Tibial nerve (tissue), 4 donors: ENCODE data around the gene CDH12. TPM values are rescaled to one million over a fixed set of nuclear protein-coding genes. Genes with fewer than 3 reads are reported as not detected.
"Not testable (repeated sequence)": the region's sequence is repeated elsewhere in the genome, so short reads cannot be mapped to it uniquely, and the experiment has no call there.

Experiments used
- DNase-seq, 2 donors: peaks; one replicate each; pipeline ENCODE4 v3.0.0-alpha.2; 2019; ENCODE audit warnings: low spot score in 2 of 2
- H3K27ac ChIP-seq, 4 donors: fragments of 200-600 bp; sonication (generic) in 3 of 4; one replicate each; pipeline ENCODE4 v1.5.1; 2017 to 2019; ENCODE audit warnings: mild to moderate bottlenecking in 1 of 4
- H3K27me3 ChIP-seq, 2 donors: fragments of 200-600 bp; sonication (generic) in 1 of 2; one replicate each; pipeline versions ENCODE4 v1.5.1 to v1.6.0; 2017 to 2019
- H3K36me3 ChIP-seq, 3 donors: fragments of 200-600 bp; sonication (generic); one replicate each; pipeline ENCODE4 v1.5.1; 2018 to 2019
- H3K4me1 ChIP-seq, 4 donors: fragments of 200-600 bp; sonication (generic) in 3 of 4; one replicate each; pipeline ENCODE4 v1.5.1; 2017 to 2019
- H3K4me3 ChIP-seq, 4 donors: fragments of 200-600 bp; sonication (generic) in 3 of 4; one replicate each; pipeline ENCODE4 v1.5.1; 2017 to 2019; ENCODE audit warnings: mild to moderate bottlenecking in 1 of 4, moderate library complexity in 1 of 4
- H3K9me3 ChIP-seq, 4 donors: fragments of 200-600 bp; sonication (generic) in 3 of 4; one replicate each; pipeline ENCODE4 v1.5.1; 2017 to 2019
- EP300 ChIP-seq, 2 donors: sonication (generic); formaldehyde crosslinking; IDR thresholded peaks; one replicate each; pipeline ENCODE4 v1.6.1; 2017; ENCODE audit warnings: antibody characterized with exemption in 2 of 2, mild to moderate bottlenecking in 1 of 2
- POLR2A ChIP-seq, 2 donors: fragments of 450-650 bp; IDR thresholded peaks; one replicate each; pipeline ENCODE4 v1.6.1; 2017; ENCODE audit warnings: antibody characterized with exemption in 2 of 2, mild to moderate bottlenecking in 2 of 2, moderate library complexity in 2 of 2
- WGBS, 2 donors: methylation state at CpG; one replicate each; pipeline ENCODE4 v1.1.5; 2018; 5-methylcytosine and 5-hydroxymethylcytosine counted together
- total RNA-seq, 4 donors: library from RNA; depleted of rRNA; stranded (reverse); fragments of >200 nt; gene quantifications; one replicate each; pipeline ENCODE4 v1.1.0, GENCODE V29; 2016
- TF ChIP-seq, protein P1 (sequence below), 5 experiments: fragments of 200-600 bp in 3 of 5; fragments of 450-650 bp in 2 of 5; sonication (generic) in 3 of 5; IDR thresholded peaks; one replicate each; pipeline ENCODE4 v1.5.1; 2016 to 2019; ENCODE audit warnings: antibody characterized with exemption in 5 of 5, mild to moderate bottlenecking in 3 of 5, moderate library complexity in 2 of 5

CDH12 gene
- total RNA-seq, 4 donors from 2014 or later, result 0.30 TPM; not detected in 3

DNA sequence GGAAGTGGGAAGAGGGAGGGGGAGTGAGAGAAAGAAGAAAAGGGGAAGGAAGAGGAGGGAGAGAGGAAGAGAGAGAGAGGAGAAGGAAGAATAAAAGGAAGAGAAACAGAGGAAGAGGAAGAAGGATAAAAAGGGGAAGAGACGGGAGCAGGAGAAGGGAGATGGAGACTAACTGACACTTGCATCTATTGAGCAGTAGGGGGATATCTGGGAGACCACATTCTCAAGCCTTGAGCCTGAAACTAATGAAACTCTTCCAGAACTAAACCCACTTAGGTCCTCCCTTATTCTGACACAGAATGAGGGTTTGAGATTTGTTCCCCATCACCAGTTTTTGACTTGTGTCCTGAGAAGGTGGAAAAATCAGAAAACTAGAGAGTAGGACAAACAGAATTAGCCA, 533.3 kb downstream of the CDH12 start:
- H3K36me3 ChIP-seq, result no peaks in the 10 kb centered on the region
- H3K4me3 ChIP-seq, result no peak overlapping the region
- no peak for DNase-seq
- WGBS, 2 donors, result 25 to 36% methylated on average over 1 of the region's 1 CpG
- H3K27ac ChIP-seq, result no peak overlapping the region
- no peaks in the 10 kb centered on the region for H3K27me3 ChIP-seq
- H3K4me1 ChIP-seq, result no peaks in the 10 kb centered on the region
- H3K9me3 ChIP-seq, result no peaks in the 10 kb centered on the region
- TF ChIP-seq EP300 (IDR thresholded peaks at IDR 0.05) (no peak), POLR2A (IDR thresholded peaks at IDR 0.05) (no peak)
- TF ChIP-seq, protein P1, sequence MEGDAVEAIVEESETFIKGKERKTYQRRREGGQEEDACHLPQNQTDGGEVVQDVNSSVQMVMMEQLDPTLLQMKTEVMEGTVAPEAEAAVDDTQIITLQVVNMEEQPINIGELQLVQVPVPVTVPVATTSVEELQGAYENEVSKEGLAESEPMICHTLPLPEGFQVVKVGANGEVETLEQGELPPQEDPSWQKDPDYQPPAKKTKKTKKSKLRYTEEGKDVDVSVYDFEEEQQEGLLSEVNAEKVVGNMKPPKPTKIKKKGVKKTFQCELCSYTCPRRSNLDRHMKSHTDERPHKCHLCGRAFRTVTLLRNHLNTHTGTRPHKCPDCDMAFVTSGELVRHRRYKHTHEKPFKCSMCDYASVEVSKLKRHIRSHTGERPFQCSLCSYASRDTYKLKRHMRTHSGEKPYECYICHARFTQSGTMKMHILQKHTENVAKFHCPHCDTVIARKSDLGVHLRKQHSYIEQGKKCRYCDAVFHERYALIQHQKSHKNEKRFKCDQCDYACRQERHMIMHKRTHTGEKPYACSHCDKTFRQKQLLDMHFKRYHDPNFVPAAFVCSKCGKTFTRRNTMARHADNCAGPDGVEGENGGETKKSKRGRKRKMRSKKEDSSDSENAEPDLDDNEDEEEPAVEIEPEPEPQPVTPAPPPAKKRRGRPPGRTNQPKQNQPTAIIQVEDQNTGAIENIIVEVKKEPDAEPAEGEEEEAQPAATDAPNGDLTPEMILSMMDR (IDR thresholded peaks at IDR 0.05), result no peak

DNA sequence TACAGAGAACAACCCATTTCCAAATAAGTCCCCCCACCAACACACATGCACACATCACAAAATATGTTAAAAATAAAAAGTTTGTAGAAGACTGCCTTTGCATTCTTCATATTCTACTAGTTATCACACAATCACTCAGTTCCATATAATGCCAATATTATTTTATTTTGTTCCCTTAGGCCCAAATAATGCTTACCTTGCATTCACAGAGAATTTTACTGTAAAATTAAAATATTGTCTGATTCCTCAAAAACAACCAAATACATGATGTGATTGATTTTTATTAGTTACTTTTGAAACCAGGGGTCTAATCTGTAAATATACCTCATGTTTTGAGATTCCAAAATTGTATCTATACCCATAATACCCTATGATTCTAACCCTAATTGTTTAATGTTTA, 536.9 kb downstream of the CDH12 start:
- H3K27me3 ChIP-seq, result no peaks in the 10 kb centered on the region
- no peak for TF ChIP-seq EP300 (IDR thresholded peaks at IDR 0.05)
- no peak for TF ChIP-seq POLR2A (IDR thresholded peaks at IDR 0.05)
- TF ChIP-seq, protein P1 (IDR thresholded peaks at IDR 0.05), result no peak
- H3K27ac ChIP-seq, result no peak overlapping the region
- no peaks in the 10 kb centered on the region for H3K36me3 ChIP-seq
- H3K4me1 ChIP-seq, result no peaks in the 10 kb centered on the region
- H3K9me3 ChIP-seq, result no peaks in the 10 kb centered on the region
- DNase-seq, result no peak
- no peak overlapping the region for H3K4me3 ChIP-seq

DNA sequence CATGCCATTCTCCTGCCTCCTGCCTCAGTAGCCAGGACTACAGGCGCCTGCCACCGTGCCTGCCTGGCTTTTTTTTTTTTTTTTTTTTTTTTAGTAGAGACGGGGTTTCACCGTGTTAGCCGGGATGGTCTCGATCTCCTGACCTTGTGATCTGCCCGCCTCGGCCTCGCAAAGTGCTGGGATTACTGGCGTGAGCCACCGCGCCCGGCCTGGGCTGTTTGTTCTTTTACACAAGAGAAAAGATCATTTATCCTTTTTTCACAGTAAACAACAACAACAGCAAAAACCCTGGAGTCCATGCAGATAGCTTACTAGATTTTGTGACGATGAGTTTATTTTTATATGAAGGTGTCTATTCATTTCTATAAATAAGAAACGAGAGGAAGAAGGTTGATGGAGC, 538.1 kb downstream of the CDH12 start:
- not testable (repeated sequence) for H3K27me3 ChIP-seq, H3K9me3 ChIP-seq, H3K4me1 ChIP-seq, DNase-seq, H3K36me3 ChIP-seq, H3K27ac ChIP-seq, H3K4me3 ChIP-seq
- 93 to 95% methylated on average over 13 to 15 of the region's 15 CpGs for WGBS, 2 donors

DNA sequence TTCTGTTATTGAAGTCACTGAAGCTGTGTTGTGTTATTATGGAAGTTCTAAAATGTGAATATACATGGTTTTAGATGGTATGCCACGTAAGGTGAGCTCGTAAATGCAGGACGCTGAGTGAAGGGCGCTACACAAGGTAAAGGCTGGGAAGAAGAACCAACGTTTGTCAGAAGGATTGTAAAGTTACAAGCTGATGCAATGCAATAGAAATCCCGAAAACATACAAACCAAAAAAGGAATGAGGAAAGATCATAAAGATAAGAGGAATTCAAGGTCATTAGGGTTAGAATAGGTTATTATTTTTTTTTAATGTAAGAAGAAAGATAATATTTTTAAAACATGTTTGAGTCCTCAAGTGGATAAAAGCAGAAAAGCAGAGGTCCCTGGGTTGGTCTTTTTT, 538.6 kb downstream of the CDH12 start:
- H3K9me3 ChIP-seq, result no peaks in the 10 kb centered on the region
- H3K4me3 ChIP-seq, result no peak overlapping the region
- no peak overlapping the region for H3K27ac ChIP-seq
- TF ChIP-seq, protein P1 (IDR thresholded peaks at IDR 0.05), result no peak
- no peak for TF ChIP-seq EP300 (IDR thresholded peaks at IDR 0.05)
- DNase-seq, result no peak
- H3K4me1 ChIP-seq, result no peaks in the 10 kb centered on the region
- H3K36me3 ChIP-seq, result no peaks in the 10 kb centered on the region
- H3K27me3 ChIP-seq, result no peaks in the 10 kb centered on the region
- WGBS, 2 donors, result 85 to 88% methylated on average over 6 of the region's 6 CpGs

DNA sequence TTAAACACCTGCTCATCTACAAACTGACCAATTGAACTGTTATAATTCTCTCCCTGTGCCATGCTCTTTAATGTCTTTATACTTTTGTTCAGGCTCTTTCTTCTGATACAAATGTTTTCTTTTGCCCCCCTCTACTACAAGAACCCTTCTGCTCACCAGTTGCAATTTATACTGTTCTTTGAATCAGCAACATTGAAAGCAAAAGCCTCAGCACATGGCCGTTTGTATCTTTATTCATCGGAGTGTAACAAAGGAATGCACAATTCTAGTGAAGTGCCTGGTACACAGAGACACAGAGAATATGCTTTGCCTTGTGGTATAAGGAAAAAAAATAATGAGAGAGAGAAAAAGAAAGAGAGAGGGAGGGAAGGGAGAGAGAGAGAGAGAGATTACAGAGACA, 547.1 kb downstream of the CDH12 start:
- no peaks in the 10 kb centered on the region for H3K27me3 ChIP-seq
- TF ChIP-seq, protein P1 (IDR thresholded peaks at IDR 0.05), result no peak
- TF ChIP-seq POLR2A (IDR thresholded peaks at IDR 0.05) (no peak), EP300 (IDR thresholded peaks at IDR 0.05) (no peak)
- no peaks in the 10 kb centered on the region for H3K9me3 ChIP-seq
- 55 to 61% methylated on average over 2 of the region's 2 CpGs for WGBS, 2 donors
- no peak for DNase-seq
- no peak overlapping the region for H3K4me3 ChIP-seq
- no peaks in the 10 kb centered on the region for H3K4me1 ChIP-seq
- H3K36me3 ChIP-seq, result no peaks in the 10 kb centered on the region
- no peak overlapping the region for H3K27ac ChIP-seq

DNA sequence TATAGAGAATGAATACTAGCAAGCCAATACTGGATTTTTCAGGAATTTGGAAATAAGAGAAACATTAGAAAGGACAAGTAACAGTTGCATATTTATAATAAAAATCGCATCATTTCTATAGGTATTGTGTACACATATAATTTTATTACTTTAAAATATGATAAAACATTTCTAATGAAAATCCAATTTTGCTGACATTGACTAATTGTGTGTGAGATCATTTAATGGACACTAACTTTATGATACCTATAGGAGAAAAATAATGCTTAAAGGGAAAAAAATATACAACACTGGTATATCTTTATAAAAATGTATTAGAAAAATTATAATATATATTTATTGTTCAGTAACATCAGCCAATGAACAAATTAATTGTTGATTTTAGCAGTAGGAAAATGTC, 557.3 kb downstream of the CDH12 start:
- no peak for DNase-seq
- Histone ChIP-seq H3K27ac (no peak overlapping the region), H3K36me3 (no peaks in the 10 kb centered on the region), H3K4me1 (no peaks in the 10 kb centered on the region), H3K27me3 (no peaks in the 10 kb centered on the region), H3K4me3 (no peak overlapping the region), H3K9me3 (peaks cover 0 to 18% (median 0%) of the 10 kb centered on the region in 4 donors)
- TF ChIP-seq EP300 (IDR thresholded peaks at IDR 0.05), result no peak
- TF ChIP-seq, protein P1 (IDR thresholded peaks at IDR 0.05), result no peak
- TF ChIP-seq POLR2A (IDR thresholded peaks at IDR 0.05), result no peak
- WGBS, 2 donors, result 86 to 91% methylated on average over 1 of the region's 1 CpG
